Posterior vena cava (tissue), 2 donors: Measurements from ENCODE around the gene KMT2A. TPM values are rescaled to one million over a fixed set of nuclear protein-coding genes. Genes with fewer than 3 reads are reported as not detected.
"Not testable (repeated sequence)": the region's sequence is repeated elsewhere in the genome, so short reads cannot be mapped to it uniquely, and the experiment has no call there.

Experiments used
- DNase-seq: peaks from one replicate; pipeline ENCODE4 v3.0.0-alpha.2; 2020; ENCODE audit warnings: low spot score
- intact Hi-C, 2 donors: fragments of 100-400 bp; cut with DNase I; formaldehyde crosslinking; loops; one replicate each; pipeline versions ENCODE4 v1.14.1 to v1.14.2; 2022 to 2023
- total RNA-seq, 2 donors: library from RNA; stranded (reverse); fragmentation: NEBNext Ultra II Directional; extraction: Animal tissue kit (Norgen Biotek cat#: 25700); gene quantifications; one replicate each; pipeline ENCODE4 v1.2.1, GENCODE V29; 2021
- donor health status: DM: yes; HTN: yes; CAD: no.
- donor health status: DM: yes; HTN: yes; CAD: no.

KMT2A gene
- total RNA-seq, 2 donors from 2014 or later = 47.3 to 59.7 TPM

DNA sequence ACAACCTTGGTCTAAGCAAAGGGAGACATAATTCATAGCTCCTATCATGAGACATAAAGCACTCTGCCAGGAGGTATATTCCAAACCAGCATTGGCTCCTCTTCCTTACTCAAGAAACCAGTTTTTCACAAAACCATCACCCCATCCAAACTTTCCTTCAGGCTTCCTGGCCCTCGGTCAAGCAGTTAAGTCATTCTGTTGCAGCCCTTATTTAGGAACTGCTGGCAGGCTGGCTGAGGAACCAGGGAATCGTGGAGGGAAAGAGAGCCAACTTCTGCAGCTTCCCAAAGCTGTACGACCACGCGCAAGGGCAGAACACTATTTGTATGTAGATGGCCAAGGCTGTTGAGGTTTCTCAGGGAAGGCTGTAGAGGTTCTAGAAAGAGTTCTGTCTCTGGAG is 128.8 kb downstream of the KMT2A start:
- intact Hi-C loops = loop anchor here in 1 of 2 donors (5.0 kb wide), 1 partner anchor 33 kb away; the partner anchor contains the start of gene TMEM25
- peak; percentile 84 for DNase-seq

- no peak for DNase-seq
- intact Hi-C loops = loop anchor here in 1 of 2 donors (5.0 kb wide), 1 partner anchor 37 kb away; the partner anchor contains the start of gene TMEM25
These were observed 133.4 kb downstream of the KMT2A start for GRCh38 chr11:118569670-118570069.

DNA sequence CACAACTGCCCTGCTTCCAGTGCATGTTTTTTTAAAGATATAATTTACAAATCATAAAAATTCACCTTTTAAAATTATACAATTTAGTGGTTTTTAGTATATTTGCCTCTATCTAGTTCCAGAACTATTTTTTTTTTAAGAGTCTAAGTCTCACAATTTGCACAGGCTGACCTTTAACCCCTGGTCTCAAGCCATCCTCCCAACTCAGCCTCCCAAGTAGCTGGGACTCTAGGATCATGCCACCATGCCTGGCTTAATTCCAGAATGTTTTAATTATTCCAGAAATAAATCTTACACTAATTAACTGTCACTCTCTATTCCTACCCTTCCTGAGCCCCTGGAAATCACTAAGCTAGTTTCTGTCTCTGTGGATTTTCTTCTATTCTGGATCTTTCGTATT is 134.5 kb downstream of the KMT2A start:
- no peak for DNase-seq
- intact Hi-C loops = no loop called here

DNA sequence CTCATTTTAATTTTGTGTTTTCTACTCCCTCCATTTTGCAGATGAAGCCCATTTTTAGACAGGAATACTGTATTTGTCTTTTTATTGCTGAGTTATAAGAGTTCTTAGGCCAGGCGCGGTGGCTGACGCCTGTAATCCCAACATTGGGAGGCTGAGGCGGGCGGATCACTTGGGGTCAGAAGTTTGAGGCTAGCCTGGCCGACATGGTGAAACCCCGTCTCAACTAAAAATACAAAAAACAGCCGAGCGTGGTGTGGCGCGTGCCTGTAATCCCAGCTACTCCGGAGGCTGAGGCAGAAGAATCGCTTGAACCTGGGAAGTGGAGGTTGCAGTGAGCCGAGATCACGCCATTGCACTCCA is 135.4 kb downstream of the KMT2A start:
- intact Hi-C loops, DNase-seq: not testable (repeated sequence)

- intact Hi-C loops = no loop called here
- DNase-seq = peak; percentile 94
These were observed 136.0 kb downstream of the KMT2A start, which contains the start of gene ARCN1 for GRCh38 chr11:118572061-118572980. TSS of gene ARCN1 (plus strand) at chr11:118572409. CDS start at chr11:118572548, 139 bp downstream.

DNA sequence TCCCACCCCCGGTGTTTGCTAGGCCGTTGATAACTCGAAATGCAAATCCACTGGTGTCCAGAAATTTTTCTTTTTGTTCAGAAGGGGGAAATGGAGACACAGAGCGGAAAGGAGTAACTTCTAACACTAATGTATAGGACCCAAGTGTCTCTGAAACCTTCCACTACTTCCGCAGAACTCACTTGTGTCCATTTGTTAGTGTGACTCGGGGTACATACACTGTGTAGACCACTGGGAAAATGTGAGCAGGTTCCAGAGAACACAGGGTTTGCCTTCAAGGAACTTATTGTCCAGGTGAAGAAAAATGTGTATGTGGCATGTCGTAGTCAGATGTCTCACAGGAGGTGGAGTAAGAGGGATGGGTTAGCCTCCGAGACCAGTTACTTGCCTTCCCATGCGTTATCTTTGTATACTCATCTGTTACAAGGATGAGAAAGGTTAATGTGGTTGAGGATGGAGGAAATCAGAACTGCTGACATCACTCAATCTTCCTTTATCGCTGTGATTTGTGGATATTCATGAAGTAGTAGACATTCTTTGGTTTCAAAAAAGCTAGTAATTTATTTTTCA is 136.8 kb downstream of the KMT2A start:
- no peak for DNase-seq
- intact Hi-C loops = no loop called here

DNA sequence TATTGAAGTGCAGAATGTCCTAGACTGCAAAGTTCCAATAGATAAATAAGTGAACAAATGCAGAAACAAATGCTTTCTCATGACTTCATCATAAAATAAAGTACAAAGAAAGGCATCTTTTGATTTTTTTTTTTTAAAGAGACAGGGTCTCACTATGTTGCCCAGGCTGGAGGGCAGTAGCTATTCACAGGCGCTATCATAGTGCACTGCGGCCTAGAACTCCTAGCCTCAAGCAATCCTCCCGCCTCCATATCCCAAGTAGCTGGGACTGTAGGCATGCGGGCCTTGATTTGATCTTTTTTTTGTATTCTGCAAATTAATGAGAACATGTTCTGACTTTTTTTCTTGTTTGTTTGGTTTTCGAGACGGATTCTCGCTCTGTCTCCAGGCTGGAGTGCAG is 138.3 kb downstream of the KMT2A start:
- intact Hi-C loops = no loop called here
- no peak for DNase-seq

Other genes with a start within 250 kb of the KMT2A start
- 1 to 10 TPM; 3.8 to 7.0 TPM for gene JAML, start 211.5 kb upstream of the KMT2A start, total RNA-seq
- gene MPZL3, start 184.1 kb upstream of the KMT2A start, total RNA-seq = 1 to 10 TPM in 1 of 2 donors, under 1 TPM in 1; 0.52 to 1.6 TPM
- 10 to 100 TPM; 29.8 to 53.3 TPM for gene MPZL2, start 172.2 kb upstream of the KMT2A start, total RNA-seq
- gene CD3E, start 131.8 kb upstream of the KMT2A start, total RNA-seq = 1 to 10 TPM; 1.3 to 1.8 TPM
- 1 to 10 TPM in 1 of 2 donors, not detected in 1; 1.2 TPM for gene CD3D, start 93.8 kb upstream of the KMT2A start, total RNA-seq
- gene CD3G, start 92.1 kb upstream of the KMT2A start, total RNA-seq = 1 to 10 TPM in 1 of 2 donors, under 1 TPM in 1; 0.57 to 1.1 TPM
- 10 to 100 TPM; 31.1 to 34.1 TPM for gene UBE4A, start 76.9 kb upstream of the KMT2A start, total RNA-seq
- gene ATP5MG, start 34.9 kb upstream of the KMT2A start, total RNA-seq = 100 to 1,000 TPM; 121 to 146 TPM
- gene TTC36, start 91.0 kb downstream of the KMT2A start, total RNA-seq = under 1 TPM in 1 of 2 donors, not detected in 1; 0.43 TPM
- gene TMEM25, start 94.7 kb downstream of the KMT2A start, total RNA-seq = 10 to 100 TPM; 20.5 to 22.8 TPM
- 10 to 100 TPM; 15.9 TPM for gene IFT46, start 129.4 kb downstream of the KMT2A start, total RNA-seq
- gene ARCN1, start 135.9 kb downstream of the KMT2A start, total RNA-seq = 100 to 1,000 TPM; 148 to 176 TPM
- 100 to 1,000 TPM; 155 to 201 TPM for gene PHLDB1, start 171.1 kb downstream of the KMT2A start, total RNA-seq
- not detected for gene TREH, start 243.2 kb downstream of the KMT2A start, total RNA-seq